ENCODE results near the gene LHPP.

Gene LHPP

DNA sequence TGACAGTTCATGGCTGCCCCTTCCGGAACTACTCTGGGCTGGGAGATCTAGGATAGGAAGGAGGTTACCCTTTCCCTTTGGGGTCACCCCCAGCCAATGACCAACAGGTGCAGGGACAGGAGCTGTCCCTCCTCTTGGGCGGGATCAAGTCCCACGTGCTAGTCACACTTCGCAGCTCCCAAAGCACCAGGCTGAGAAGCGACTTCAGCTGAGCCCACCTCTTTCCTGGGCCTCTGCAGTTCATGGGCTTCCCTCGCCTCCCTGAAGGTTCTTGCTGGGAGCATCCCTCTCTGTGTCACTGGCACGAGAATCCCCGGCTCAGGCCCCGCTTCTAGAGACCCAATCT, 167.0 kb downstream of the LHPP start:
- peaks cover 20 to 38% (median 26%) of the 10 kb centered on the region in 11 experiments for H3K27me3 ChIP-seq
- peaks cover 87 to 96% (median 93%) of the 10 kb centered on the region in 10 experiments for H3K4me1 ChIP-seq

DNA sequence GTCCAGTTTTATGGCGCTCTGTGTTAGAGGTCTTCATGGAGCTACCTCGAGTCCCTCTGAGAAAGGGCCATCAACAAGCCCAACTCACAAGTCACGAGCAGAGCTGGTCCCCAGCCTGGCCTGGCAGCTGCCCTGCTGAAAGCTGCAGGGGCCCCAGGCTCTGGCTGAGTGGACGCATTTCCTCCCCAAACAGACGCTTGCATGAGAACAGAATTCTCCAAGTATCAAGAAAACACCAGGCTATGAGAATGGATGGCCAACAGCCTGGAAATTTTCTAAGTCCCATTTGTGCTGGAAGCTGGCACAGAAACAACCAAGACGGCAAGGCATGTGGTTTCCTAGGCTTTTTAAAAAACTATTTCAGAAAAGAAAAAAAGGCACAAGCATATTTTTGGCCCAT, 167.8 kb downstream of the LHPP start:
- Histone ChIP-seq H3K27ac (peak overlapping the region in 4 of 11 experiments; percentile 9 to 45 (median 32); a peak in 6 of 22 replicates), H3K9ac (peak overlapping the region in 4 of 11 experiments; percentile 14 to 40 (median 26); a peak in 5 of 22 replicates), H4K20me1 (peaks cover 41 to 99% (median 86%) of the 10 kb centered on the region in 11 experiments; a peak in 21 of 22 replicates), H3K9me3 (replicated peaks in 1 of 11) (peaks cover 4 to 8% (median 6%) of the 10 kb centered on the region in 11 experiments; a peak in 20 of 22 replicates), H3K36me3 (peaks cover 0 to 24% (median 7%) of the 10 kb centered on the region in 11 experiments; a peak in 16 of 22 replicates), H3K4me2 (peak overlapping the region; percentile 78 to 99 (median 96)), H3K4me1 (peaks cover 81 to 88% (median 86%) of the 10 kb centered on the region in 10 experiments), H3K27me3 (peaks cover 12 to 30% (median 18%) of the 10 kb centered on the region in 11 experiments; a peak in 18 of 22 replicates), H3K4me3 (0 out of 20 replicates have a peak overlapping the region, but pooled peaks of 1 of the 10 experiments have one; percentile 19)
- no peak for TF ChIP-seq Cebpa-rat (IDR thresholded peaks at IDR 0.05)

More for the DNA sequence above, 167.0 kb downstream of the LHPP start:
- Histone ChIP-seq H3K9me3 (replicated peaks in 1 of 11) (peaks cover 0 to 1% (median 0%) of the 10 kb centered on the region in 11 experiments; a peak in 3 of 22 replicates), H3K4me3 (no peak overlapping the region; a peak in 1 of 20 replicates), H3K4me2 (peak overlapping the region; percentile 78 to 99 (median 96)), H3K36me3 (peaks cover 0 to 23% (median 5%) of the 10 kb centered on the region in 11 experiments; a peak in 7 of 22 replicates), H3K9ac (peak overlapping the region in 4 of 11 experiments; percentile 12 to 29 (median 18); a peak in 3 of 22 replicates), H3K27ac (peak overlapping the region in 3 of 11 experiments; percentile 9 to 41 (median 23); a peak in 6 of 22 replicates), H4K20me1 (peaks cover 49 to 100% (median 94%) of the 10 kb centered on the region in 11 experiments; a peak in 21 of 22 replicates)
- no peak for TF ChIP-seq Cebpa-rat (IDR thresholded peaks at IDR 0.05)

DNA sequence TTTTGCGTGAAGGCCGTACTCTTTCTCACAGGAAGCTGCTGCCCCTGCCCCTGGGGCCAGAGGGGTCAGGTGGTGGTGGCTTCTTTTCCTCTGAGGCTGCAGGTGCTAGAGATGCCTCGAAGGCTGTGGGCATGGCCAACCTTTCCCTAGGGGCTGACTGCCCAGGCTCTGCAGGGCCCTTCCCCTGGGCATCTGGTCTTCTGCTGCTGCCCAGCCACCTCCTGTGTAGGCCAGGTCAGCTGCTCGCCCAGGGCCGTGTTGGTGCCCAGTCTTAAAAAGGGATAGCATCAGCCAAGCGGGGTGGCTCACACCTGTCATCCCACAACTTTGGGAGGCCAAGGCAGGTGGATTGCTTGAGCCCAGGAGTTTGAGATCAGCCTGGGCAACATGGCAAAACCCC, 168.2 kb downstream of the LHPP start:
- peaks cover 37 to 94% (median 82%) of the 10 kb centered on the region in 11 experiments; a peak in 21 of 22 replicates for H4K20me1 ChIP-seq
- H3K9ac ChIP-seq: 0 out of 22 replicates have a peak overlapping the region, but pooled peaks of 2 of the 11 experiments have one; percentile 14 to 40
- peak overlapping the region in 1 of 11 experiments; percentile 9; a peak in 1 of 22 replicates for H3K27ac ChIP-seq

DNA sequence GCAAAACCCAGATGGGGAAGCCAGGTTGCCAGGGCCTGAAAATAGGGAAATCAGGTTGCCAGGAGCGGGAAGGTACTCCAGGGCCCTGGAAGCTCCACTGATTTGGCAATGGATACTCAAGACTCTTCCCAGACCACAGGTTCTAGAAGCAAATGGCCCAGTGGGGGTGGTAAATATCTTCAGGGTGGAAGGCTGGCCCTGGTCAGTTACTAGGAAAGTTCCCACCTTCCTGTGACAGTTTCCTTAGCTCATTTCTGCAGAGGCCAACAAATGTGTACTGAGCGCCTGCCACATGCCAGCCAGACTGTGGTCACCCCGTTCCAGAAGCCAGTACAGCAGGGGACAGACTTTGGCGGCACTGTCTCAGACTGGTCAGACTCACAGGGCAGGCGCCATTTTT, 168.9 kb downstream of the LHPP start:
- no peak for TF ChIP-seq Cebpa-rat (IDR thresholded peaks at IDR 0.05)
- peaks cover 8 to 15% (median 11%) of the 10 kb centered on the region in 11 experiments; a peak in 20 of 22 replicates for H3K9me3 ChIP-seq (replicated peaks in 1 of 11)
- H3K4me2 ChIP-seq: peak overlapping the region; percentile 78 to 99 (median 96); a peak in 21 of 22 replicates
- H3K4me3 ChIP-seq: no peak overlapping the region
- no peak overlapping the region for H3K27ac ChIP-seq
- H3K9ac ChIP-seq: no peak overlapping the region
- peaks cover 30 to 91% (median 78%) of the 10 kb centered on the region in 11 experiments; a peak in 21 of 22 replicates for H4K20me1 ChIP-seq
- H3K4me1 ChIP-seq: peaks cover 70 to 78% (median 75%) of the 10 kb centered on the region in 10 experiments
- H3K36me3 ChIP-seq: peaks cover 0 to 29% (median 14%) of the 10 kb centered on the region in 11 experiments; a peak in 15 of 22 replicates
- peaks cover under 1 to 19% (median 7%) of the 10 kb centered on the region in 11 experiments; a peak in 14 of 22 replicates for H3K27me3 ChIP-seq

More for the DNA sequence above, 168.2 kb downstream of the LHPP start:
- Histone ChIP-seq H3K4me2 (peak overlapping the region; percentile 78 to 99 (median 96)), H3K4me1 (peaks cover 77 to 84% (median 81%) of the 10 kb centered on the region in 10 experiments), H3K36me3 (peaks cover 0 to 25% (median 10%) of the 10 kb centered on the region in 11 experiments; a peak in 15 of 22 replicates), H3K27me3 (peaks cover 8 to 26% (median 14%) of the 10 kb centered on the region in 11 experiments; a peak in 17 of 22 replicates), H3K4me3 (no peak overlapping the region), H3K9me3 (replicated peaks in 1 of 11) (peaks cover 8 to 12% (median 11%) of the 10 kb centered on the region in 11 experiments; a peak in 20 of 22 replicates)
- TF ChIP-seq Cebpa-rat (IDR thresholded peaks at IDR 0.05): no peak

DNA sequence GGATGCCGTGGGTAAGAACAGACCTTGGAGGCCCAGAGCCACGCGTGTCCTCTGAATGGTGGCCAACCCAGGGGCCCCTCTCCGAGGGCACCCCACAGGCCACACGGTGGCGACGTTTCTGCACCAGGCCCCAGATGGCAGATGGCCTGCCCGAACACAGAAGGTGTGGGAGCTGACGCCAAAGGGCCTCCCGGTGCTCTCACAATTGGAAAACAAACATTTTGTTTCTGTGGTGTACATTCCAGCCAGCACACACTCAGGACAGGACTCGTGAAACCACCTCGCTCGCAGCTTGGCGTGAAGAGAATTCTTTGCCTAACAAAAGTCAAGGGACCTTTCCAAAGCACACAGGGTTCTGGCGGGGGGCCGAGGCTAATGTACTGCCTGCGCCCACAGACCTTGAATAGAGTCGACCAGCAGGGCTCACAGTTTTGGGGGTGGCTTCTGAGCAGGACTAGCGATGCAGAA, 170.5 kb downstream of the LHPP start:
- Histone ChIP-seq H3K36me3 (peaks cover 0 to 29% (median 16%) of the 10 kb centered on the region in 11 experiments; a peak in 15 of 22 replicates), H3K4me2 (peak overlapping the region; percentile 3 to 99 (median 93); a peak in 21 of 22 replicates), H3K27ac (peak overlapping the region in 1 of 11 experiments; percentile 27; a peak in 2 of 22 replicates), H3K27me3 (peaks cover 0 to 4% (median 0%) of the 10 kb centered on the region in 11 experiments; a peak in 3 of 22 replicates), H3K4me3 (no peak overlapping the region), H4K20me1 (peaks cover 15 to 89% (median 77%) of the 10 kb centered on the region in 11 experiments; a peak in 21 of 22 replicates), H3K9me3 (replicated peaks in 1 of 11) (peaks cover 8 to 15% (median 11%) of the 10 kb centered on the region in 11 experiments; a peak in 20 of 22 replicates), H3K9ac (peak overlapping the region in 2 of 11 experiments; percentile 6 to 24; a peak in 2 of 22 replicates), H3K4me1 (peaks cover 61 to 78% (median 68%) of the 10 kb centered on the region in 10 experiments)
- TF ChIP-seq Cebpa-rat (IDR thresholded peaks at IDR 0.05): no peak

DNA sequence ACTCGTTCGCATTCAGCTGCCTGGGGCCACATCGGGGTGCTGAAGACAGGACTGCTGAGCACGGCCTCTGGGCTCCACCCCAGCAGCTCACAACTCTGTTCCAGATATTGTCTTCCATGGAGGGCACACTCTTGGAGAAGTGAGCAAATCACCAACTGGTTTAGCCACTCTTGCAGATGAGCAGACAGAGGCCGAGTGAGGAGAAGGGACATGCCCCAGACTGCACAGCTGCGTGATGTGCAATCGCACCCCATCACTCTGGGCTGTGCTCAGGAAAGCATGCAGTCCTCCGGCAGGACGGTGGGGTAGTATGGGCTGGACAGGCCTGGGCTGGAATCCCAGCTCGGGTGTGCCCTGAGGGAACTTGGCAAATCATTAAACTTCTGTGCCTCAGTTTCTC, 170.9 kb downstream of the LHPP start:
- Histone ChIP-seq H3K27ac (peak overlapping the region in 1 of 11 experiments; percentile 27; a peak in 2 of 22 replicates), H3K4me1 (peaks cover 61 to 78% (median 68%) of the 10 kb centered on the region in 10 experiments), H3K4me3 (no peak overlapping the region), H3K9me3 (replicated peaks in 1 of 11) (peaks cover 8 to 15% (median 11%) of the 10 kb centered on the region in 11 experiments; a peak in 20 of 22 replicates), H3K4me2 (peak overlapping the region; percentile 3 to 99 (median 93); a peak in 19 of 22 replicates), H3K27me3 (no peaks in the 10 kb centered on the region), H3K9ac (peak overlapping the region in 2 of 11 experiments; percentile 6 to 24; a peak in 2 of 22 replicates), H3K36me3 (peaks cover 0 to 29% (median 16%) of the 10 kb centered on the region in 11 experiments; a peak in 15 of 22 replicates), H4K20me1 (peaks cover 10 to 89% (median 77%) of the 10 kb centered on the region in 11 experiments; a peak in 21 of 22 replicates)
- TF ChIP-seq Cebpa-rat (IDR thresholded peaks at IDR 0.05): no peak

DNA sequence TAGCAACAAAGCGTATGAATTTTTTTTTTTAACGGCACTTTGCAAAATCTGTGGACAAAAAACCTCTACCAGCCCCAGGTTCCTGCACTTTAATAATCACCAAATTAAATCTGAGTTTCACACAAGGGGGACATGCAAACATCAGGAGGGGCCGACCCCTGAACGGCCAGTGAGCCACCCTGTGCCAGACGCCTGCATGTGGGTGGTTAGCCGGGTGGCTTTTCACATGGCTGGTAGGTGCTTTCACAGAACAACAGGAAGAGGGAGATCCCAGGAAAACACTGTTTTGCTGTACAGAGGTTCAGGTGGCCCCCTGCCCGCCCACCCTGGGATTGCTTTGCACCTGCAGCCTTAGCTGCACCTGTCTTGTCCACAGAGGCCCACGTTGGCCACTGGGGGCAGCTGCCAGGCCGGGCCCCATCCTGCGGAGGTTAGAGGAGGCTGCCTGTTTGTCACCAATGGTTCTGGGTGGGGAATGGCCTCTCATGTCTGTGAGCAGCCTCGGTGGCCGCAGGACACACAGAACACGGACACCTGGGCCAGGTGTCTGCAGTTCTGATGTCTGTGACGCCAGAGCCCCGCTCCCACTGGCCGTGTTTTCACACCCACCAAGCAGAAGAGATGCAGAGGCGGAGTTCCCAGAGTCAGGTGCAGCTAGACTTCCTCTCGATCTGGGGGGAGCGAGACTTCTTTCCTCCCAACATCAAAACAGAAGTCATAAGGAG, 174.8 kb downstream of the LHPP start:
- Histone ChIP-seq H4K20me1 (peaks cover 3 to 76% (median 44%) of the 10 kb centered on the region in 11 experiments; a peak in 20 of 22 replicates), H3K4me3 (no peak overlapping the region), H3K9ac (peak overlapping the region in 4 of 11 experiments; percentile 11 to 30 (median 18); a peak in 3 of 22 replicates), H3K36me3 (peaks cover 0 to 39% (median 16%) of the 10 kb centered on the region in 11 experiments; a peak in 15 of 22 replicates), H3K9me3 (replicated peaks in 1 of 11) (peaks cover 8 to 15% (median 11%) of the 10 kb centered on the region in 11 experiments; a peak in 20 of 22 replicates), H3K27me3 (no peaks in the 10 kb centered on the region), H3K4me1 (peaks cover 63 to 78% (median 68%) of the 10 kb centered on the region in 10 experiments), H3K27ac (peak overlapping the region in 1 of 11 experiments; percentile 21; a peak in 1 of 22 replicates), H3K4me2 (peak overlapping the region; percentile 82 to 100 (median 95))
- no peak for TF ChIP-seq Cebpa-rat (IDR thresholded peaks at IDR 0.05)

Data from BLaER1 treated with 17β-estradiol and CSF1 and Interleukin-3, amounts not matched to agents 10 nM and 100 nM (cell line).